Skin of body (tissue), 2 donors: Measurements from ENCODE around the gene PSMA5. TPM values are rescaled to one million over a fixed set of nuclear protein-coding genes. Genes with fewer than 3 reads are reported as not detected.
"Not testable (repeated sequence)": the region's sequence is repeated elsewhere in the genome, so short reads cannot be mapped to it uniquely, and the experiment has no call there.

Source experiments
- DNase-seq: peaks from one replicate; lab custom pipeline; 2025; lab: John Stamatoyannopoulos, UW
- total RNA-seq: library from RNA; depleted of rRNA; stranded (reverse); fragments of >200 nt; gene quantifications from one replicate; pipeline ENCODE4 v1.2.3, GENCODE V29; 2014

Gene PSMA5
- total RNA-seq, 1 donor from 2014 or later, result 24.6 TPM

DNA sequence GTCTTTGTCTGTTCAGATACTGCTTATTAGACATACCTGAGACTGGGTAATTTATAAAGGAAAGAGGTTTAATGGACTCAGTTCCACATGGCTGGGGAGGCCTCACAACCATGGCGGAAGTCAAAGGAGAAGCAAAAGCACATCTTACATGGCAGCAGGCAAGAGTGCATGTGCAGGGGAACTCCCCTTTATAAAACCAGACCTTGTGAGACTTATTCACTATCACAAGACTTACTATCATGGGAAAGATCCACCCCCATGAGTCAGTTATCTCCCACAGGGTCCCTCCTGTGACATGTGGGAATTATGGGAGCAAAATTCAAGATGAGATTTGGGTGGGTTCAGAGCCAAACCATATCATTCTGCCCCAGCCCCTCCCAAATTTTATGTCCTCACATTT is 7.1 kb upstream of the PSMA5 start:
- no peak for DNase-seq

DNA sequence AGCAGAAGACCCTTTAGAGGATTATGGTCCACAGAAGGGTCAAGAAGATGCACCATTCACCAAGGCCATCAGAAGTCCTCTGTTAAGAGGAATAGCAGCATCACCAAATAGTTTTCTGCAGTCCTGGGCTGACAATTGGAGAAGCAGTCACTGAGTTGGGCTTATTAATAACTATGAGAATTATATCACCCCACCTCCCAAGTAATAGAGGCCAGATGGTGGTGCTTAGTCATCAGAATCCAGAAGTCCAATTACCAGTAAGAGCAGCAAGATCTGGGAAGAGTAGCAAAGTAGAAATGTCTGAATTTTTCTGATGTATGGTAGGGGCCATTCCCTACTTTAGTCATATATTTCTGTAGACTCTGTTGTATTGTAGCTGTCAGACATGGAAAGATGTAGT is 6.1 kb upstream of the PSMA5 start:
- no peak for DNase-seq

DNA sequence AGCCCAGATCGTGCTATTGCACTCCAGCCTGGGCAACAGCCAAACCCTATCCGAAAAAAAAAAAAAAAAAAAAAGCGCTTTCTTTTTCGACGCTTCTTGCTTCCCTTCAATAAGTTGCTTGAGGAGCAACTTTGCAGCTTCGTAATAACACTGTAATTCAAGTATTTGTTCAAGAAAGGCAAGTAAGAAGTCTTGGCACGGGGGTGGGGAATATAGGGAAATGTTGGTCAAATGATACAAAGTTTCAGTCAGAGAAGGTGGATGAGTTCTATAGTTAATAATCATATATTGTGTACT is 871 bp upstream of the PSMA5 start:
- DNase-seq, result no peak

DNA sequence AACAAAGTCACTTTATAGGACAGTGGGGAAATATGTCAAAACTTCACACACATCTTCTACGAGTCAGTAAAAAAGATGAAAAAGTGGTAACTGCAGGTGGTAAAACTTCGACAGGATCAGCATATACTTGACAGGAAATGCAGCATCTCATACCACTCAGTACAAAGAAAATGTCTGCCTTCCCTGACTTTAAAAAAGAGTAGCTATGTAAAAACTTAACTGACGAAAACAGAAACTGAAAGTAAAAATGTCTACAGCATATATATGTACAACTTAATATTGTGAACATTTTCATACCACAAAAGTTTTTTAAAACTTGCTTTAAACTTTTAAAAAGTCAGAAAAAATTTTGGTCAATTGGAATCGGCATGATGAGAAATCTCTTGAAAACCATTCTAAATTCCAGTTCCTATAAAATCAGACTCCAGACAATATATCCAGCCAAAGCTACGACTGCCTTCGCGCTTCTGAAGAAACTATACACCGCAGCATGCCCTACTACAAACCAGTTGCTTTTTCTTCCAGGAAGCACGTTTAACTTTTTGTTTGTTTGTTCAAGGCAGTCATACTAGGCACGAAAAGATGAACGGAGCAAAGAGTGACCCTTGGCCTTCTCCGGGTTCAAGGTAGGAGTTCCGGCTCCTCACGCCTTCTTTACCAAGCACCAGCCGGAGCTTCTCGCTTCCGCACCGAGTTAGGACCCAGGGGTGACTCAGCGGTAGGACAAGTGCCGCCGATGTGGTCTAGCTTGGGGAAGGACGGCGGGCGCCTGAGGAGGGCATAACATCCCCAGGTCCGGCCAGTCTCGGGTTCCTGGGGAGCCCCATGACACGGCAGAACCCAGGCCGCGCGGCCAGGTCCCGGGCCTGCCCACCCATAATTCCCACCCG is 612 bp downstream of the PSMA5 start:
- peak; percentile 4 for DNase-seq

DNA sequence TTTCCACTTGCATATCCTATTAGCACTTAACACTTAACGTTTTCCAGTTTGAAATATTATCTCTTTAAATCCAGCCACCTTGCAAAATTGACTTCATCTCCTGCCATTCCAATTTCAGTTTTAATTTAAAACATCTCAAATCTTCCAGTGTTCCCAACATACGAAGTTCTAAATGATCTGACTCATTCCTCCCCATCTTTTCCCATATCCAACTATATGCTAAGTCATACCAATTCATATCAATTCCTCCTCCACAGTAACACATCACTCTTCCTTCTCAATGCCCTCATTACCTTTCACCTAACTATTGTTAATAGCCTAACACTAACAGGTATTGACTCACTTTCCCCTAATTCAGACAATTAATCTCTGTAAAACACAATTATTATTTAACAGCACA is 2.8 kb downstream of the PSMA5 start:
- no peak for DNase-seq

DNA sequence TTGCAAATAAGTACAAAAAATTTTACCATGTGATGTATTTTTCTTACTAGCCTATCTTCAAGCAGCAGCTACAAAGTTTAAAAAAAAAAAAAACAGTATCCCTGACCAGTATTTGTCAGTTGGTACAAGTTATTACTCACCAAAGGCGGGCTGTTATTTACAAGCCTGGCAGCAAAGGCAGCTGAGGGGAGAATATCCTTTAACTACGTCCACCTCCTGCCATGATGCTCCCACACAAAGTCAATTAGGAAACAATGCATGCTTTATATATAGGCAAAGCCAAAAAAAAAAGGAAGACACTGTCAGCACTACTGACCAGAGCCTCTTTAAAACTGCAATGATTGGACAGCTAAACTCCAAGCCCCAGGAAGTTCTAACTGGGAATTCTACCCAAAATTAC is 13.7 kb downstream of the PSMA5 start:
- DNase-seq, result no peak

DNA sequence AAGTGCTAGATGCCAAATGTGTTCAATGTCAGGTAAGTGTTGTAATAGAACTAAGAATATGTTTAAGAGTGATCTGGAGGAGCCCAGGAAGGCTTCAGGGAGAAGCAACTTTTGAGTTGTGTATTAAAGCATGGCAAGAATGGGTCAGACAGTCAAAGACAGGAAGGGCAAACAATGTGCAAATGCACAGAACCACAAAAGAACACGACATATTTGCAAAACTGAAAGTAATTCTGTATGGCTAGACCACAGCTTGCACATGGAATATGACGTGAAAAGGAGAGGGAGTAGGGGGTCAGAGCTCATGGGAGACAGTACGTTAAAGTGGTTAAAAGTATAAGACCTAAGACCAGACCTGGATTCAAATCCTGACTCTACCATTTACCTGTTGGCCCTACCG is 21.4 kb downstream of the PSMA5 start:
- no peak for DNase-seq

DNA sequence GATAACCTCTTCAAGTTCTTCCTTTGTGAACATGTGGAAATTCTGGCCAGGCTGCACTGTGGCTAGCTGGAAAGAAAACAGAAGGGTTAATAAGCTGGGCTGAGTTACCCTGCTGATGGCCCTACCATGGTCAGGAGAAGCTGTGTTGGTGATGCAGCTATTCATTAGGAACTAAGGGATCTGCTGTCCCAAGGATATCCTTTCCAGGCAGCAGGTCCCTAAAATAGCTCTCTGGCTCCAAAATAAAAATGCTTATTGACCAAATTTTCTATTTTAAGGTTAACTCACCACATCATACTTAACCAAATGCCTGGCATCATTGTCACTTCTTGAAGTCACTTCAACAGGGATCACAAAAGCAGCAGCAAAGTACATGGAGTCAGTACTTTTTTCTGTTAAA is 24.2 kb downstream of the PSMA5 start:
- no peak for DNase-seq

DNA sequence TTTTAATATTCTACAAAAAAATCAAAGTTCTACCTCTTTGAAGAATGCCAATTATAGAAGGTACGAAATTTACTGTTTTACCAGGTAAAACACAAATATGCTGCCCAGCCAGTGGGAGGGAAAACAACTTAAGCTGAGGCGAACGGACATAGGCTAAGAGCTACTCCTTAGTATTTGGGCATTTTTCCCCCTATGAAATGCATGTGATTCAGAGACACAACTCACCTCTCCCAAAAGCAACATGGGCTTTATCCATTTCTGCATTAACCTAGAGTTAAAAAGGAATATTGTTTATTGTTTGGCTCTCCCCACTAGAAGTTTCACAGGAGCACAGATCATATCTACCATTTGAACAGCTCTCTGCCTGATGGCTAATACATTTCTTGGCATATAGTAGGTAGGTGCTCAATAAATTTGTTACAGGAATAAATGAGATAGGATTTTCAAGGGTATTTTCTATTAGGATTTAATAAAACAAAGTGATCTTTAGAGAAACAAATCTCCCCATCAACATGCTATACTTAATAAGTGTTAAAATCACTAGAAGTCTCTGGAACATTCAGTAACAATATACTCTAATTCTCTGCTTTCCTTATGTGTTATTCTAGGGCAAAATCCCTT is 26.1 kb downstream of the PSMA5 start:
- no peak for DNase-seq

DNA sequence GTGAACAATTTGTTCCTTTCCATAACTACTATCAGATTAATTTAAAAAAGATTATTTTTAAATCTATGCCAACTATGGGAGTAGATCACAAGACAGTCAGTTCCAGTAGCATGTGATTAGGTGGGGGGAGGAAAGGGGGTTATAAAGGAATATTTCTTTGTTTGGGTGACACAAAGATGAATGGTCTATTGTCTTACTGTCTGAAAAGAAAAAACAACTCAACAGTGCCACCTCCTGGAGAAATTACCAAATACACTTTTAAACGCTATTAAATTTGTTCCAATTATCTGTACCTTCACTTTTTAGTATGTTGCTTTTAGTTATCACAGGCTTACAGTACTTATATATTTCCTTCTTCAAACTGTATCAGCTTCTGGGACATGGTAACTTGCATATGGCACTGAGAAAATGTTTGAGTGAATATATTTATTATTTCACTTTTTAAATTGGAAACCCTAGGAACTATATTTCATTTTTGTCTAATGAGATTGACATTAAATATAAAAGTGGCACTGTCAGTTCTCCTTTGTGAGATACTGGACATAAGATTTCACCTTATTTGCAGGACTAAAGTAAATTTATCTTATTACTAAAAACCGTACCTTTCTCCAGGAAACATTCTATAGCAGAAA is 26.8 kb downstream of the PSMA5 start:
- DNase-seq, result peak; percentile 59

DNA sequence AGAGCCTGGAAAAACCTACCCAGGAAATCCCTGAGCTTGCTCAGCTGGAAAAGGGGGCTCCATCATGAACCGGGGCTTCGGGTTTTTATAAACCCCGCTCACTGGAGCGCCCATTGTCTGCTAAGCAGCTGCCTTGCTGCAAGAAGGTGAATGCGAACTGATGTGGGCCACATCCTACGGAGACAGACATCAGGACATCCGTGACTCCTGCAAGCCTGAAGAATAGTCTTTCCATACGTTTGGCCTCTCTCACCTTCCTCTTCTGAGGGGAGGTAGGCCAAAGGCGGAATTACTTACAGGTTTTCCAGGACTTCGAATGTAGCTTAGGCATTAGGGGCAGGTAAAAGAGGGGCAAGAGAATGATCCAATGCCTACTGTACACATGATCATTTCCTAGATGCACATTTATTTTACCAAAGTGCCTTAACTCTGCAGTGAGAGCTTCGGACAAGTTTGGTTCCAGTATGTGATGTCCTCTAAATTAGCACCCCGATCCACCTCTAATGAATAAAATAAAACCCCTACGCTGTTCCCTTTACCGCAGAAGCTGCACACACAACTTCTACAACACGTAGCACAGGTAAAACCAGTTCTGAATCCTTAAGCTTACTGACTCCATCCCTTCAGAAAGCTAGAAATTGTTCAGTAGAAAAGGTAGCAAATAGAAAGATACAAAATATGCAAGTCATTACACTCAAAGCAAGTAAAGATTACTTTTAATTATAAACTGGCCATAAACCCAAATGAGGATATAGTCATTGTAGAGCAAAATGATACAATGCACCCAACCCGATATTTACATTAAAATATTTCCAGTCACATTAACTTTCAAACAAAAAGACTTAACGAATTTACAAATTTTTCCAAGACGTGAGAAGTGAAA is 27.7 kb downstream of the PSMA5 start:
- DNase-seq, result no peak

DNA sequence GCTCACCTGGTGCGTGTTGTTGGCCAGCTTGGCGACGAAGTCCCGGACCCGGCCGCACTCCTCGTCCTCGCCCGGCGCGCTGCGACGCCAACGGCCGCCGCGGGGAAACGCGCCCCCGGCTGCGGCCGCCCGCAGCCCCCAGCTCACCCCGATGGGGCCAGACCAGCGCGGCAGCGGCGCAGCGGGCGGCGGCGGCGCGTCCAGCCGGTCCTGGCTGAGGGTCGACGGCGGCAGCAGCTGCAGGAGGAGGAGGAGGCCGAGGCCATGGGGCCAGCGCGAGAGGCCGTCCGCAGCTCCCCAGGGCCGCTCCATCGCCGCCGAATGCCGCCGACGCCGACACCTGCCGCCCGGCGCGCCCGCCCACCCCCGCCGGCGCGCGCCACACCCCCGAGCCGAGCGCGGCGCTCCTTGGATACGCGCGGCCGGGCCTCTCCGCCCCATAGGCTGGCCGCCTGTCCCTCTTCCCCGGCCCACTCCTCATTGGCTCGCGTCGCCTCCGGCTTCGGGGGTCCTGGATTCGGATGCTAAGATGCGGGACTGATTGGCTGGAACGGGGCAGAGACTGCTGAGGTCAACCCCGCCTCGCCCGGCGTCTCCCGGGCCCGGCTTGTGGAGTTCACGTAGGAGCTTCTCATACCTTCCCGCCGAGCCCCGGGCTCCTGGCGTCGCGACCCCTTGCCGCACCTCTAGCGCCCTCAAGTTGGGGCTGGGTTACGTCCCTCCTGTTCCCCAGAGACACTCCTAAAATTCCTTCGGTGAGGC is 28.5 kb downstream of the PSMA5 start, which contains the start of gene SORT1:
SORT1 (minus strand) TSS at position 338 of the 762 bp plus-strand sequence; CDS start at position 312, 26 bp downstream.
- peak; percentile 73 for DNase-seq

DNA sequence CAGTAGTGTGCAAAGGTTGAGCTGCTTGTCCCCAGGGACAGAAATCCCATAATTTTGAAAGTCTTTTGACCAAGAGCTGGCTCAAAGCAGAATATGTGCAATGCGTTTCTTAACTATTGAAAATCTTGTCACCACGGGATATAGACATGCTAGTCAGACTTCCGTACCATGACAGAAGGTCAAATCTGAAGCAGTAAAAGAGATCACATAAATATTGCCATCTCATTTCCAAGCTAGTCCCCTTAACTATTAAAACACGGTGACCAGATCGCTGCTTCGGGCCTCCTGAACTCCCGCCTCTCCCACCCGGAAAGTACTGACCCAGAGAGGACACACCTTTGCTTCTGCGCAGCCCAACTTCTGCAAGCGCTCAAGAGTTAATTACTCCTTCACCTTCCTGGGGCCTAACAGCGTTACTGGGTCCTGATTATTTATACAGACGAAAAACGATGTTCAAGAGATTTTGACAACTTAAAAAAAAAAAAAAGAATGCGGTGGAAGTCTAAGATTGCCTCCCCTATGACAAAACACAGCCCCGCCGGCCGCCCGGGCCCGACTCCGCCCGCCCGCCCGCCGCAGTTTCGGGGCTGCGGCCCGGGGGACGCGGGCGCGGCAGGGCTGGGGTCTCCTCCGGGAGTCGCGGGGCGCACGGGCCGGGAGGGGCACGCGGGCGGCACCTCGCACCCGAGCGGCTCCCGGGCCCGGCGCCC is 29.2 kb downstream of the PSMA5 start:
- DNase-seq, result no peak

DNA sequence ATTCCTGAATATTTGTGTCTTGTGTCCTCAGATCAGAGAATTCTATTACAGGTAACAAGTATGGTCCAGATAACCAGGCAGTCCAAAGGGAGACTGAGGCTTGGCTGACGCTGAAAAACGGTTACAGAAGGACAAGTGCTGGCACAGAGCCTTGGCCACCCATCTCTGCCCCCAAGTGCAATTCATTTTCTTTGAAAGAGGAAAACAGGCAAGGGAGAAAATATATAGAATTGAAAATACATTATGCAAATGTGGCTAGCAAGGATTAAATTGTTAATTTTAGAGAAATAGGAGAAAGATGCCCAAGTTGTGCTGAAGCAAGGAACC is 29.8 kb downstream of the PSMA5 start:
- no peak for DNase-seq

DNA sequence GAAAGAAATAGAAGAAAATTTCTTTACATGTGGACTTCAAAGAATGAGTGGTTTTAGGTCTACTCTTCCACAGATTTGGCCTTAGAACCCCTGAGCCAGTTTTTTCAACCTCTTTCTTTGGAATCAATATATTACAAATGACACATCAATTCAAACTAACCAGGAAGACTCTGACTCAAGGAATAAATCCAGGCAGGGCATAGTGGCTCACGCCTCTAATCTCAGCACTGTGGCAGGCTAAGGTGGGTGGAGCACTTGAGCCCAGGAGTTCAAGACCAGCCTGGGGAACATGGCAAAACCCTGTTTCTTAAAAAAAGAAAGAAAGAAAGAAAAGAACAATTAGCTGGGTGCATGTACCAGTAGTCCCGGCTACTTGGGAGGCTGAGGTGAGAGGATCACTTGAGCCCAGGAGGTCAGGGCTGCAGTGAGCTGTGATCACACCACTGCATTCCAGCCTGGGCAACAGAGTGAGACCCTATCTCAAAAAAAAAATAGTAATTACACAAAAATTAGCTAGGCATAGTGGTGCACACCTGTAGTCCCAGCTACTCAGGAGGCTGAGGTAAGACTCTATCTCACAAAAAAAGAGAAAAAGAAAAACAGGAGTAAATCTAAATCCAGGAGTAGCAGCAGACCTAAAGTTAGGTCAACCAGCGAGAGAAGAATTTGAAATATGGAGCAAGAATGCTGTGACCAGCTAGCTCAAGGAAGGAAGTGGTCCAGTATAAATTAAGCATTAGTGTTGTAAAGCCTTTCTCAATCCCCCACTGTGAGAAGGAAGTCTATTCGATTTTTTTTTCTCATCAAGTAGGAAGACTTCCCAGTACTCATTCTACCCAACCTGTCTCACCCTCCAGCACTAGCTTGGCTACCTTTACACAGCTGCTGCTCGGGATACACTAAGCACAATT is 30.4 kb downstream of the PSMA5 start:
- DNase-seq, result no peak

DNA sequence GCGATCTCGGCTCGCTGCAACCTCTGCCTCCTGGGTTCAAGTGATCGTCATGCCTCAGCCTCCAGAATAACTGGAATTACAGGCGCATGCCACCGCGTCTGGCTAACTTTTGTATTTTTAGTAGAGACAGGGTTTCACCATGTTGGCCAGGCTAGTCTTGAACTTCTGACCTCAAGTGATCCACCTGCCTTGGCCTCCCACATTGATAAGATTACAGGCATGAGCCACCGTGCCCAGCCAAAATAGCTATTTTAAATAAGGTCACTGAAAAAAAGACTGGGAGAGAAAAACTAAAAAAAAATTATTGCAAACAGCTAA is 31.0 kb downstream of the PSMA5 start:
- DNase-seq, result not testable (repeated sequence)

DNA sequence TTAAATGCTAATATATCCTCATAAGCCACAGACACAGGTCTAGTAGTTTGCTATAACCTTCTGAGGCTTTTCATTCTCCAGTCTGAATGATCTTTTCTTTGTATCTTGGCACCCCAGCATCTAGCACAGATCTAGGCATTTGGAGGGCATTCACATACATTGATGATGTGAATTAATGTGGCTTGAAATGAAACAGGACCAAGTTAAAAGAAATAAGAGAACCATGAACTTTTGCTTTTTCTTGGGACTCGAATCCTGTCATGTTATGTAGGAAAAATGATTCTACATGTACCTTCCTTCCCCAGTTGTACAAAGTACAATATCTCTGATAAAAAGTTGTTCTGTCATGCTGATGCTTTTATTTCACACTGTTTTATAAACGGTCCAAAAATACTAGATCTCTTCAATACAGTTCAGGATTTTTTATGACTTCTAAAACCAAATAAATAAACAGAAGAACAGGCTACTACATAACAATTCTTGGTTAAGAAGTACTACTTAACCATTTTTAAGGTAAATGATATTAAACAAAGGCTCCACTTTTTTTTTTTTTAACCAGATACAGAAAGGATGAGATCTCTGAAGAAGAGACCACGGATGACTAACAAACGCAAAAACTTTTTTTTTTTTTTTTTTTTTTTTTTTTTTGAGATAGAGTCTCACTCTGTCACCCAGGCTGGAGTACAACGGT is 31.5 kb downstream of the PSMA5 start:
- no peak for DNase-seq

DNA sequence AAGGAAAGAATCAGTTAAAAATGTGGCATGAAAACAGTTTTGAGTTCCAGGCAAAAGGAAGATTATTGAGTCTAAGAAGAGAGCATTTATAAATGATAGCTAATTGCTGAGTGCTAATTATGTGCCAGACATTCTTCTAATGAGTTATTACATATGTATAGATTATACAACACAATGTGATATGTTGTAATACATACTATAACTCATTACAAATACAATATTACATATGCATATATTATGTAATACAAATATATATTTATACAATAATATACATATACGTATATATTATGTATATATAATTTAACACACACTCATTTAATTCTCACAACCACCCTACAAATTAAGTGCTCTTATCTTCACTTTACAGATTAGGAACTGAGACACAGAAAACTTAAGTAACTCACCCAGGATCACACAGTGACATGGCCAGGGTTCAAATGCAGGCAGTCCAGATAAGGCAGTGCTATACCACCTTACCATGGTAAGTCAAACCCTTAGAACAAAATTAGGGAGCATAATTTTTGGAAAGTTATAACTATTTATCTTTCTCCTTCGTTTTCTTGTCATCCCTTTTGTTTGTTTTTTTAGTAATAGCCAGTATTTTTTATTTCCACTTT is 32.5 kb downstream of the PSMA5 start:
- DNase-seq, result no peak
